ENCODE results near the gene NIP7. TPM values are rescaled to one million over a fixed set of nuclear protein-coding genes. Genes with fewer than 3 reads are reported as not detected.
"Not testable (repeated sequence)": the region's sequence is repeated elsewhere in the genome, so short reads cannot be mapped to it uniquely, and the experiment has no call there.

NIP7 gene
- polyA plus RNA-seq, 2 donors: 16.4 to 22.3 TPM

- H3K4me1 ChIP-seq (ENCODE audit: control insufficient read depth in 2 of 2, insufficient read depth in 2 of 2, low read length in 1 of 2); H3K9me3 ChIP-seq (ENCODE audit: control insufficient read depth in 2 of 2, insufficient read depth in 1 of 2, low read depth in 1 of 2, low read length in 1 of 2); H3K27ac ChIP-seq (ENCODE audit: low read depth in 2 of 2, low read length in 1 of 2); H3K4me3 ChIP-seq (ENCODE audit: low read depth in 1 of 2, low read length in 2 of 2); H3K36me3 ChIP-seq (ENCODE audit: control insufficient read depth in 2 of 2, insufficient read depth in 2 of 2, low read length in 1 of 2); H3K27me3 ChIP-seq (ENCODE audit: control insufficient read depth in 1 of 2, insufficient read depth in 2 of 2, low read length in 2 of 2): not testable (repeated sequence)
- 87 to 88% methylated on average over 9 of the region's 9 CpGs for WGBS, 2 donors
These were observed 20.5 kb downstream of the NIP7 start for GRCh38 chr16:69360070-69360469.

GRCh38 chr16:69363281-69363717 is 23.7 kb downstream of the NIP7 start:
- H3K9me3 ChIP-seq (ENCODE audit: control insufficient read depth in 2 of 2, insufficient read depth in 1 of 2, low read depth in 1 of 2, low read length in 1 of 2): no peaks in the 10 kb centered on the region
- H3K4me1 ChIP-seq (ENCODE audit: control insufficient read depth in 2 of 2, insufficient read depth in 2 of 2, low read length in 1 of 2): no peaks in the 10 kb centered on the region
- no peak overlapping the region for H3K4me3 ChIP-seq (ENCODE audit: low read depth in 1 of 2, low read length in 2 of 2)
- WGBS, 2 donors: 89 to 91% methylated on average over 5 of the region's 5 CpGs
- H3K36me3 ChIP-seq (ENCODE audit: control insufficient read depth in 2 of 2, insufficient read depth in 2 of 2, low read length in 1 of 2): peaks cover 9 to 27% of the 10 kb centered on the region in 2 donors
- no peak overlapping the region for H3K27ac ChIP-seq (ENCODE audit: low read depth in 2 of 2, low read length in 1 of 2)
- no peaks in the 10 kb centered on the region for H3K27me3 ChIP-seq (ENCODE audit: control insufficient read depth in 1 of 2, insufficient read depth in 2 of 2, low read length in 2 of 2)

- Histone ChIP-seq H3K27ac (ENCODE audit: low read depth in 2 of 2, low read length in 1 of 2) (no peak overlapping the region), H3K4me1 (ENCODE audit: control insufficient read depth in 2 of 2, insufficient read depth in 2 of 2, low read length in 1 of 2) (no peaks in the 10 kb centered on the region), H3K36me3 (ENCODE audit: control insufficient read depth in 2 of 2, insufficient read depth in 2 of 2, low read length in 1 of 2) (peaks cover 9 to 27% of the 10 kb centered on the region in 2 donors), H3K4me3 (ENCODE audit: low read depth in 1 of 2, low read length in 2 of 2) (no peak overlapping the region), H3K9me3 (ENCODE audit: control insufficient read depth in 2 of 2, insufficient read depth in 1 of 2, low read depth in 1 of 2, low read length in 1 of 2) (no peaks in the 10 kb centered on the region), H3K27me3 (ENCODE audit: control insufficient read depth in 1 of 2, insufficient read depth in 2 of 2, low read length in 2 of 2) (no peaks in the 10 kb centered on the region)
- 94 to 97% methylated on average over 2 of the region's 2 CpGs for WGBS, 2 donors
These were observed 24.5 kb downstream of the NIP7 start for GRCh38 chr16:69364088-69364487.

GRCh38 chr16:69365901-69366300 is 26.3 kb downstream of the NIP7 start:
- Histone ChIP-seq H3K36me3 (ENCODE audit: control insufficient read depth in 2 of 2, insufficient read depth in 2 of 2, low read length in 1 of 2) (peaks cover 9 to 34% of the 10 kb centered on the region in 2 donors), H3K27ac (ENCODE audit: low read depth in 2 of 2, low read length in 1 of 2) (no peak overlapping the region), H3K9me3 (ENCODE audit: control insufficient read depth in 2 of 2, insufficient read depth in 1 of 2, low read depth in 1 of 2, low read length in 1 of 2) (no peaks in the 10 kb centered on the region), H3K4me3 (ENCODE audit: low read depth in 1 of 2, low read length in 2 of 2) (no peak overlapping the region), H3K4me1 (ENCODE audit: control insufficient read depth in 2 of 2, insufficient read depth in 2 of 2, low read length in 1 of 2) (no peaks in the 10 kb centered on the region), H3K27me3 (ENCODE audit: control insufficient read depth in 1 of 2, insufficient read depth in 2 of 2, low read length in 2 of 2) (no peaks in the 10 kb centered on the region)
- WGBS, 2 donors: 85 to 88% methylated on average over 2 of the region's 2 CpGs

- no peak overlapping the region for H3K27ac ChIP-seq (ENCODE audit: low read depth in 2 of 2, low read length in 1 of 2)
- H3K9me3 ChIP-seq (ENCODE audit: control insufficient read depth in 2 of 2, insufficient read depth in 1 of 2, low read depth in 1 of 2, low read length in 1 of 2): no peaks in the 10 kb centered on the region
- WGBS, 2 donors: 84 to 89% methylated on average over 7 of the region's 7 CpGs
- H3K4me3 ChIP-seq (ENCODE audit: low read depth in 1 of 2, low read length in 2 of 2): no peak overlapping the region
- no peaks in the 10 kb centered on the region for H3K27me3 ChIP-seq (ENCODE audit: control insufficient read depth in 1 of 2, insufficient read depth in 2 of 2, low read length in 2 of 2)
- no peaks in the 10 kb centered on the region for H3K4me1 ChIP-seq (ENCODE audit: control insufficient read depth in 2 of 2, insufficient read depth in 2 of 2, low read length in 1 of 2)
- peaks cover 9 to 34% of the 10 kb centered on the region in 2 donors for H3K36me3 ChIP-seq (ENCODE audit: control insufficient read depth in 2 of 2, insufficient read depth in 2 of 2, low read length in 1 of 2)
These were observed 26.9 kb downstream of the NIP7 start for GRCh38 chr16:69366431-69366830.

GRCh38 chr16:69367980-69368379 is 28.4 kb downstream of the NIP7 start:
- Histone ChIP-seq H3K27me3 (ENCODE audit: control insufficient read depth in 1 of 2, insufficient read depth in 2 of 2, low read length in 2 of 2) (no peaks in the 10 kb centered on the region), H3K4me1 (ENCODE audit: control insufficient read depth in 2 of 2, insufficient read depth in 2 of 2, low read length in 1 of 2) (no peaks in the 10 kb centered on the region), H3K36me3 (ENCODE audit: control insufficient read depth in 2 of 2, insufficient read depth in 2 of 2, low read length in 1 of 2) (peaks cover 9 to 34% of the 10 kb centered on the region in 2 donors), H3K9me3 (ENCODE audit: control insufficient read depth in 2 of 2, insufficient read depth in 1 of 2, low read depth in 1 of 2, low read length in 1 of 2) (no peaks in the 10 kb centered on the region), H3K4me3 (ENCODE audit: low read depth in 1 of 2, low read length in 2 of 2) (no peak overlapping the region), H3K27ac (ENCODE audit: low read depth in 2 of 2, low read length in 1 of 2) (no peak overlapping the region)
- WGBS, 2 donors: 84 to 88% methylated on average over 7 of the region's 7 CpGs

GRCh38 chr16:69368866-69369265 is 29.3 kb downstream of the NIP7 start:
- Histone ChIP-seq H3K36me3 (ENCODE audit: control insufficient read depth in 2 of 2, insufficient read depth in 2 of 2, low read length in 1 of 2) (peaks cover 9 to 34% of the 10 kb centered on the region in 2 donors), H3K27me3 (ENCODE audit: control insufficient read depth in 1 of 2, insufficient read depth in 2 of 2, low read length in 2 of 2) (no peaks in the 10 kb centered on the region), H3K4me1 (ENCODE audit: control insufficient read depth in 2 of 2, insufficient read depth in 2 of 2, low read length in 1 of 2) (no peaks in the 10 kb centered on the region), H3K9me3 (ENCODE audit: control insufficient read depth in 2 of 2, insufficient read depth in 1 of 2, low read depth in 1 of 2, low read length in 1 of 2) (no peaks in the 10 kb centered on the region), H3K4me3 (ENCODE audit: low read depth in 1 of 2, low read length in 2 of 2) (no peak overlapping the region), H3K27ac (ENCODE audit: low read depth in 2 of 2, low read length in 1 of 2) (no peak overlapping the region)
- 85 to 96% methylated on average over 4 of the region's 4 CpGs for WGBS, 2 donors

- 85 to 89% methylated on average over 2 of the region's 2 CpGs for whole genome bisulfite sequencing, 2 donors
- H3K36me3 ChIP-seq (ENCODE audit: control insufficient read depth in 2 of 2, insufficient read depth in 2 of 2, low read length in 1 of 2): peaks cover 7 to 16% of the 10 kb centered on the region in 2 donors
These were observed 32.0 kb downstream of the NIP7 start for GRCh38 chr16:69371564-69371963.

GRCh38 chr16:69373019-69373418 is 33.4 kb downstream of the NIP7 start:
- Histone ChIP-seq H3K27ac (ENCODE audit: low read depth in 2 of 2, low read length in 1 of 2) (no peak overlapping the region), H3K36me3 (ENCODE audit: control insufficient read depth in 2 of 2, insufficient read depth in 2 of 2, low read length in 1 of 2) (peaks cover 0 to 9% of the 10 kb centered on the region in 2 donors), H3K4me3 (ENCODE audit: low read depth in 1 of 2, low read length in 2 of 2) (no peak overlapping the region), H3K27me3 (ENCODE audit: control insufficient read depth in 1 of 2, insufficient read depth in 2 of 2, low read length in 2 of 2) (no peaks in the 10 kb centered on the region), H3K4me1 (ENCODE audit: control insufficient read depth in 2 of 2, insufficient read depth in 2 of 2, low read length in 1 of 2) (no peaks in the 10 kb centered on the region), H3K9me3 (ENCODE audit: control insufficient read depth in 2 of 2, insufficient read depth in 1 of 2, low read depth in 1 of 2, low read length in 1 of 2) (no peaks in the 10 kb centered on the region)
- 93 to 95% methylated on average over 1 of the region's 1 CpG for WGBS, 2 donors

More at GRCh38 chr16:69371564-69371963, 32.0 kb downstream of the NIP7 start:
- H3K27ac ChIP-seq (ENCODE audit: low read depth in 2 of 2, low read length in 1 of 2): no peak overlapping the region
- no peak overlapping the region for H3K4me3 ChIP-seq (ENCODE audit: low read depth in 1 of 2, low read length in 2 of 2)
- no peaks in the 10 kb centered on the region for H3K9me3 ChIP-seq (ENCODE audit: control insufficient read depth in 2 of 2, insufficient read depth in 1 of 2, low read depth in 1 of 2, low read length in 1 of 2)
- no peaks in the 10 kb centered on the region for H3K4me1 ChIP-seq (ENCODE audit: control insufficient read depth in 2 of 2, insufficient read depth in 2 of 2, low read length in 1 of 2)
- H3K27me3 ChIP-seq (ENCODE audit: control insufficient read depth in 1 of 2, insufficient read depth in 2 of 2, low read length in 2 of 2): no peaks in the 10 kb centered on the region

GRCh38 chr16:69376393-69377059 is 37.0 kb downstream of the NIP7 start:
- no peak overlapping the region for H3K27ac ChIP-seq (ENCODE audit: low read depth in 2 of 2, low read length in 1 of 2)
- H3K36me3 ChIP-seq (ENCODE audit: control insufficient read depth in 2 of 2, insufficient read depth in 2 of 2, low read length in 1 of 2): no peaks in the 10 kb centered on the region
- H3K4me1 ChIP-seq (ENCODE audit: control insufficient read depth in 2 of 2, insufficient read depth in 2 of 2, low read length in 1 of 2): no peaks in the 10 kb centered on the region
- no peaks in the 10 kb centered on the region for H3K9me3 ChIP-seq (ENCODE audit: control insufficient read depth in 2 of 2, insufficient read depth in 1 of 2, low read depth in 1 of 2, low read length in 1 of 2)
- 97 to 100% methylated on average over 10 of the region's 10 CpGs for WGBS, 2 donors
- H3K4me3 ChIP-seq (ENCODE audit: low read depth in 1 of 2, low read length in 2 of 2): no peak overlapping the region
- no peaks in the 10 kb centered on the region for H3K27me3 ChIP-seq (ENCODE audit: control insufficient read depth in 1 of 2, insufficient read depth in 2 of 2, low read length in 2 of 2)

Data from esophagus (tissue), 2 donors.